Epithelial cell of esophagus (primary cell): ENCODE measurements around the gene RNF11.
"Not testable (repeated sequence)": the region's sequence is repeated elsewhere in the genome, so short reads cannot be mapped to it uniquely, and the experiment has no call there.

Experiments
- DNase-seq: peaks from one replicate; pipeline ENCODE4 v3.0.0; 2010; ENCODE audit warnings: low read depth
- H3K4me3 ChIP-seq: 2 replicates; pipeline ENCODE4 v1.5.1; 2011; ENCODE audit warnings: mild to moderate bottlenecking, low read length, control low read depth
- CTCF ChIP-seq: IDR thresholded peaks from 2 replicates; pipeline ENCODE4 v1.5.1; 2011; ENCODE audit warnings: low read depth, mild to moderate bottlenecking, low read length, control low read depth, inconsistent platforms; ENCODE audit not compliant: insufficient read depth; ENCODE audit errors: missing control alignments

Gene RNF11

GRCh38 chr1:51238034-51238403 is 1.9 kb downstream of the RNF11 start:
- peak; percentile 18 for DNase-seq
- peak overlapping the region; percentile 91 for H3K4me3 ChIP-seq
- no peak for TF ChIP-seq CTCF

- no peak for TF ChIP-seq CTCF
- no peak for DNase-seq
- H3K4me3 ChIP-seq = no peak overlapping the region
Measured at GRCh38 chr1:51240084-51240483, 4.0 kb downstream of the RNF11 start.

GRCh38 chr1:51241119-51241518 is 5.0 kb downstream of the RNF11 start:
- no peak overlapping the region for H3K4me3 ChIP-seq
- no peak for TF ChIP-seq CTCF
- no peak for DNase-seq

- H3K4me3 ChIP-seq = no peak overlapping the region
- peak; percentile 29 for DNase-seq
- TF ChIP-seq CTCF = no peak
Measured at GRCh38 chr1:51242546-51242945, 6.5 kb downstream of the RNF11 start.

- DNase-seq = no peak
- H3K4me3 ChIP-seq = no peak overlapping the region
- no peak for TF ChIP-seq CTCF
Measured at GRCh38 chr1:51247022-51247421, 10.9 kb downstream of the RNF11 start.

GRCh38 chr1:51247499-51247898 is 11.4 kb downstream of the RNF11 start:
- DNase-seq = no peak
- H3K4me3 ChIP-seq = no peak overlapping the region
- no peak for TF ChIP-seq CTCF

GRCh38 chr1:51249445-51249844 is 13.4 kb downstream of the RNF11 start:
- no peak overlapping the region for H3K4me3 ChIP-seq
- TF ChIP-seq CTCF = no peak
- DNase-seq = no peak

- not testable (repeated sequence) for H3K4me3 ChIP-seq, DNase-seq
Measured at GRCh38 chr1:51250729-51251128, 14.7 kb downstream of the RNF11 start.

GRCh38 chr1:51251165-51251564 is 15.1 kb downstream of the RNF11 start:
- DNase-seq, H3K4me3 ChIP-seq: not testable (repeated sequence)
